Skin of body (tissue), 2 donors: ENCODE data around the gene ANKRD13C. TPM values are rescaled to one million over a fixed set of nuclear protein-coding genes. Genes with fewer than 3 reads are reported as not detected.
A peak's percentile ranks its signal among the peaks of the same experiment; 100 is the strongest.

Experiments
- DNase-seq: peaks from one replicate; lab custom pipeline; 2025; lab: John Stamatoyannopoulos, UW
- total RNA-seq: library from RNA; depleted of rRNA; stranded (reverse); fragments of >200 nt; gene quantifications from one replicate; pipeline ENCODE4 v1.2.3, GENCODE V29; 2014

The ANKRD13C gene
- total RNA-seq, 1 donor from 2014 or later, result 40.0 TPM

GRCh38 chr1:70293186-70293843 lies 61.2 kb downstream of the ANKRD13C start:
- no peak for DNase-seq

- DNase-seq, result no peak
Measured at GRCh38 chr1:70290218-70290617, 64.3 kb downstream of the ANKRD13C start.

- DNase-seq, result no peak
Measured at GRCh38 chr1:70288166-70288565, 66.4 kb downstream of the ANKRD13C start.

DNA sequence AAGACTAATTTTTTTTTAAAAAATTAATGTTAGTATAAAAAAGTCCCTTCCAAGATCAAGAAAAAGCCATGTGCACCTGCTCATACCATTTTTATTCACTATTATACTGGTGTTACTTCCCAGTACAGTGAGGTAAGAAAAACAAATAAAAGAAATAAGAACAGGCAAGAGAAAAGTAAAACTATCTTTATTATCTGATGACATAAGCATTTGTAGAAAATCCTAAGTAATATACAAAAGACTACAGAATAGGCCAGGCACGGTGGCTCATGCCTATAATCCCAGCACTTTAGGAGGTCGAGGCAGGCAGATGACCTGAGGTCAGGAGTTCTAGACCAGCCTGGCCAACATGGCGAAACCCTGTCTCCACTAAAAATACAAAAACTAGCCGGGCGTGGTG lies 68.1 kb downstream of the ANKRD13C start:
- no peak for DNase-seq

DNA sequence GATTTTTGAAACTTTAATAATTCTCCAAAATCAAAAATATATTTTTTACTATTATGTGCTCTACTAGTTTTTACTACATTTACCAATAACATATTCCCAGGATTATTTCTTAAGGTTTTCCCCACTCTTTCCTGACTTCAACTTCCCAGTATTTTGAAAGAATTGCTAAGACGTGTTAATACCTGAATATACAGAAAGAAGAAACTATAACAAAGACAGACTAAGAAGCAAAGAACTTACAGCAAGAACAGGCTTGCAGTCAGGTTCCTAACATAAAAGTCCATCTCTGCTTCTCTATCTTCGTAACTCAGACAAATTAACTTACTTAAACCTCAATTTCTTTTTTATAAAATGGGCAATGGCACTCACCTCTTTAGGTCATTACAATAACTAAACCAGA lies 70.2 kb downstream of the ANKRD13C start:
- DNase-seq, result no peak

- no peak for DNase-seq
Measured at GRCh38 chr1:70278710-70279109, 75.8 kb downstream of the ANKRD13C start.

- DNase-seq, result no peak
Measured at GRCh38 chr1:70277875-70278274, 76.6 kb downstream of the ANKRD13C start.

GRCh38 chr1:70265946-70266345 lies 88.6 kb downstream of the ANKRD13C start:
- DNase-seq, result no peak

DNA sequence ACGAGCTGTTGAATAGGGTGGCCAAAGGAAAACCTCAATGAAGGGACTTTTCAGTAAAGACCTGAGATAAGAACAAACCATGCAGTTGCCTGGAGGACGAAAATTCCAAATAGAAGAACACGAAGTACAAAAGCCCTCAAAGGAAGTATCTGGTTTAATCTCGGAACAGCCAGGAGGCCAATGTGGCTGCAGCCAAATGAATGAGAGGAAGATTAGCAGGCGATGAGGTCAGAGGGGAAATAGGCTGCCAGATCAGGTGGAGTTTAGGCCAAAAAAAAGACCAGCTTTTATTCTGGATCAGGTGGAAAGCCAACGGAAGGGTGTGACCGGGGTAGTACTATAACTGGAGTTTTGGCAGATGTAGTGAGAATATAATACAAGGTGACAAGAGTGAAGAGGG lies 89.7 kb downstream of the ANKRD13C start:
- DNase-seq, result no peak

DNA sequence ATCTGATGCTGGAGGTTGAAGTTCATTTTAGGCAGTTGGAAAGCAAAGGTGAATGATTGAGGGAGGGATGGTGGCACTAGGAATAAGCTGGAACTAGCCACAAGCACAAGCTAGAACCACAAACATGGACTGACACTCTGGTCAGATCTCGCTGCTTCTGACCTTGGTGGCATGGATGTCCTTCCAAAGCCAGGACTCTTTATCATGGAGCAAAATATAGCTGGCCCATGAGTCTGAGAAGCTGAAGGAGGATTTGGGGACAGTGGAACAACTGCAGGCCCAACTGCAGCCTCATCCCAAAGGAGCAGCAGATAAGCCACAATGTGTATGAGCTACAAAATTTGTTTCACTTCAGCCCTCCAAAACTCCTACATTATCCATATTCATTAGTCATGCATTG lies 97.9 kb downstream of the ANKRD13C start:
- no peak for DNase-seq

- DNase-seq, result no peak
Measured at GRCh38 chr1:70248729-70249128, 105.8 kb downstream of the ANKRD13C start.

GRCh38 chr1:70247768-70248167 lies 106.8 kb downstream of the ANKRD13C start:
- no peak for DNase-seq

DNA sequence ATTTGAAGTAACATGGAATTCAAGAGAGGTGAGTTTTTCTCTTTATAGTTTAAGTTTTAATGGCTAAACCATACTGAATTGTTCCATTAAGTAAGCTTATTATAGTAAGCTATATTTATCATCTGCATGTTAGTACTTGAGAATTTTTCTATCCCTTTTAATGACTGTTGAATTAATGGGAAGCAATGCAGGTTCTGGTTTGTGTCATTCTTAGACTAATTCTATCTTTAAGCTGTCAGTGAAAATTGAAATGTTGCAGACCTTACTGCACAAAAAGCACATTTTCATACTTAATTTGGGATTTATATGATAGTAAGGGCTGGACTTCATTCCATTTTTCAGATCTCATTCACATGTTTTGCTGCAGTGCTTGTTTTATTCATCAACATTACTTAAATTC lies 107.4 kb downstream of the ANKRD13C start:
- no peak for DNase-seq

DNA sequence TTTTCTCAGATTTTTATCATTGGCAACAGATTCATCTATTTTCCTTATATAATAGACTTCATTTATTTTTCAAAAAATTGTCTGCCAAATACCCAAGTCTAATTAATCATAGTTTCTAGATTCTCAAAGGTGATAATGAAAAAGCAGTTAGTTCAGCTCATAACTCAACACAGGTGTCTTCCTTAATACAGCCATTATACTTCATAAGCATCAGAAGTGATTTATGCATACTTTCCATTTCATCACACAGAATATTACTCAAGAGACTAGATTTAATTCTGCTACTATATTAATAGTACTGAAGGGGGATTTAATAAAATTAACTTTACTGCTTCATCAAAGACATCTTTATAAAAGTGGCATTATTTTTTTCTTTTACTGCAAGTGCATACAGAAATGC lies 114.6 kb downstream of the ANKRD13C start:
- DNase-seq, result no peak

- no peak for DNase-seq
Measured at GRCh38 chr1:70234733-70235132, 119.8 kb downstream of the ANKRD13C start.

DNA sequence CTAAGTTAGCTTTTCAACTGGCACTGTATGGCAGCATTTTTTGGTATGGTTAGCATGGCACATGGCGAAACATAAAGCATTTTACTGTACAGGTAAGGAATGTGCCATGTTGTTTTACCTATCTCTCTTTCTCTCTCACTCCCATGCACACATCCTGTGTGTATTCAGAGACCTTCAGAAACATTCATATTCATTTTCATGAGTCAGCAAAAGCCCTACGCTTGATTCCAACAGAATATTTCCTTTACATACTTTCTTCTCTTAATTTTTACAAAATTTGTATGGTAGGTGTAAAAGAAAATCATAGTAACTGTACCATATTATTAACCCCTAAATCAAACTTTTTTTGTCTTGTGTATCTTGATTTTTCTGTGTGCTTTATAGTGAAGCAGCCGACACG lies 123.0 kb downstream of the ANKRD13C start:
- DNase-seq, result no peak

GRCh38 chr1:70228670-70229069 lies 125.9 kb downstream of the ANKRD13C start:
- DNase-seq, result no peak

DNA sequence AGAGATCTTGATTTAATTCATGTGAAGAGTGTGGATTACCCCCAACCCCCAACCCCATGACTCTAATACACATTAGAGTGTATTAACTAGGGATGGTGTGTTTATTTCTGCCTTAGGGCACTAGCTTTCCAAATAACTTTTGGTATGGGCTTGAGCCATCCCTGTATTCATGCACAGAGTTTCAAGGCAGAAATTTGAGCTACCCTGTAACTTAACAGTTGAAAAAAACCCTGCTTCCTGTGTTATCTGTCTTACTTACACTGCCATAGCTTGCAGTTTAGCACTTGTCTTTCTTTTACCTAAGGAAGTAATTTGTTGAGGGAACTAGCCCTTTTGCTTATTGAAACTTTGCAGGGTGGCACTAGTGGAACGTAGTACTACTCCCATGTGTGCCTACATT lies 127.1 kb downstream of the ANKRD13C start:
- DNase-seq, result no peak

DNA sequence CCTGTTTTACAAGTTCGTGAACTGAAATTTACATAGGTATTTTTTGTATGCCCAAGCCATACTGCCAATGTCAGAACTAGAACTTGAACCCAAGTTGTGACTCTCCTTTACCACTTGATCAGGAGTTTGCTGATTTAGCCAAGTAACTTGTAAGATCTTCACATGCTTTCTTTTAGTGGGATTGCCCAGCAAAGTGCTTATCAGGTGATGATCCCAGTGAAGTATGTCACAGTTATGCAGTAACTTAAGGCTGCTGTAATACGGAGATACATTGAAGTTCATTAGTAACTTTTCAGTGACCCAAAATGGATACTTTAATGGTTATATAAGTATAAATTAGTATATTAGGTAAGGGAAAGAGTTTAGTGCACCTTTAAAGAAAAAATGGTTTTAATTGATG lies 129.6 kb downstream of the ANKRD13C start:
- no peak for DNase-seq

GRCh38 chr1:70222716-70223235 lies 131.7 kb downstream of the ANKRD13C start:
- DNase-seq, result no peak

DNA sequence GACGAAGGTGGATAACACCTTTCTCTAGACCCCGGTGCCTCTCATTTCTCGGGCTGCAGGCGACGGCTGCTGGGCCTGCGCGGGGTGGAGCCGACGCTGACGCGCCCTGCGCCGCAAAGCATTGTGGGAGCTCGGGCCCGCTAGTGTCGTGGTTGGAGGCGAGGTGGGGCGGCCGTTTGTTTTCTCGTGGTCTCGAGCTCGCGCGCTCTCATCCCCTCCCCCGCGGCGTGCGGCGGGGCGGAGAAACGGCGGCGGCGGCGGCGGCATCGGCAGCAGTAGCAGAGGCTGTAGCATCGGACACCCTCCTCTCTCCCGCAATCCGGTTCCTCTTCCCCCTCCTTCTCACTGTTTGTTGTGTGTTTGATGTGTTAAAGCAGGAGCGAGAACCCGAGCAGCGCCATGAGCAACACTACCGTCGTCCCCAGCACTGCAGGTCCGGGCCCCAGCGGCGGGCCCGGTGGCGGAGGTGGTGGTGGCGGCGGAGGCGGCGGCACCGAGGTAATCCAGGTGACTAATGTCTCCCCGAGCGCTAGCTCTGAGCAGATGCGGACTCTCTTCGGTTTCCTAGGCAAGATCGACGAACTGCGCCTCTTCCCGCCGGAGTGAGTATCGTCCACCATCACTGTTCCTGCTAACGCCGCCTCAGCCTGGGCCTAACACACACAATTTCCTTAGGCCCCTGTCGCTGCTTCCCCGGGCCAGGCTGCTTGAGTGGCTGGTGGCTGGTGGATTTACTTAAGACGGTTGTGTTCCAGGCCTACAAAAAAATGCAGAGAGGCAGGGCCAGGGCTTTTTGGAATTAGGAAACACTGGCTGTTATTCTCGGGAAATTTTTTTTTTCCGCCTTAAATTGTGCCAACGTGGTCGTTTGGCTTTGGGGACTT lies 133.0 kb downstream of the ANKRD13C start, which contains the start of gene SRSF11:
SRSF11 (plus strand) TSS at position 143 of the 884 bp plus-strand sequence; CDS start at position 400, 257 bp downstream.
- DNase-seq, result peak; percentile 89

- no peak for DNase-seq
Measured at GRCh38 chr1:70220517-70221237, 133.8 kb downstream of the ANKRD13C start.
